Fibroblast of upper back skin (primary cell): ENCODE data around the gene OCSTAMP.

Source experiments
- DNase-seq: peaks from one replicate; pipeline ENCODE4 v3.0.0-alpha.2; 2013

Gene OCSTAMP

GRCh38 chr20:46551522-46552381 lies 1.3 kb upstream of the OCSTAMP start:
- DNase-seq: no peak

GRCh38 chr20:46549188-46549972 lies 1.1 kb downstream of the OCSTAMP start:
- no peak for DNase-seq

- DNase-seq: no peak
Measured at GRCh38 chr20:46548688-46549087, 1.8 kb downstream of the OCSTAMP start.

GRCh38 chr20:46547995-46548394 lies 2.5 kb downstream of the OCSTAMP start:
- no peak for DNase-seq

GRCh38 chr20:46546936-46547335 lies 3.5 kb downstream of the OCSTAMP start:
- no peak for DNase-seq

- DNase-seq: no peak
Measured at GRCh38 chr20:46546298-46546697, 4.2 kb downstream of the OCSTAMP start.

GRCh38 chr20:46545827-46546138 lies 4.7 kb downstream of the OCSTAMP start:
- no peak for DNase-seq

GRCh38 chr20:46545077-46545826 lies 5.2 kb downstream of the OCSTAMP start:
- DNase-seq: peak; percentile 10

GRCh38 chr20:46544576-46544975 lies 5.9 kb downstream of the OCSTAMP start:
- DNase-seq: no peak

GRCh38 chr20:46543959-46544358 lies 6.5 kb downstream of the OCSTAMP start:
- DNase-seq: no peak

- DNase-seq: no peak
Measured at GRCh38 chr20:46543033-46543432, 7.4 kb downstream of the OCSTAMP start.

- DNase-seq: no peak
Measured at GRCh38 chr20:46541229-46541935, 9.1 kb downstream of the OCSTAMP start.

- no peak for DNase-seq
Measured at GRCh38 chr20:46539113-46539512, 11.3 kb downstream of the OCSTAMP start.

GRCh38 chr20:46530640-46531039 lies 19.8 kb downstream of the OCSTAMP start:
- no peak for DNase-seq

GRCh38 chr20:46523696-46524328 lies 26.6 kb downstream of the OCSTAMP start:
- DNase-seq: peak; percentile 8

GRCh38 chr20:46523108-46523507 lies 27.3 kb downstream of the OCSTAMP start:
- DNase-seq: no peak

GRCh38 chr20:46520976-46521579 lies 29.4 kb downstream of the OCSTAMP start:
- DNase-seq: peak; percentile 44

GRCh38 chr20:46520540-46520939 lies 29.9 kb downstream of the OCSTAMP start:
- DNase-seq: no peak

GRCh38 chr20:46519471-46520068 lies 30.9 kb downstream of the OCSTAMP start:
- no peak for DNase-seq

GRCh38 chr20:46512943-46513844 lies 37.3 kb downstream of the OCSTAMP start, which contains the start of gene ZNF334:
TSS of gene ZNF334 (minus strand) at chr20:46513559. CDS start at chr20:46512102, 1,457 bp downstream.
- DNase-seq: peak; percentile 67
